IMR-90 (cell line): ENCODE data around the gene PARD3. TPM values are rescaled to one million over a fixed set of nuclear protein-coding genes. Genes with fewer than 3 reads are reported as not detected.

ENCODE experiments used
- ATAC-seq: fragments of 200-7000 bp; cut with Tn5 transposase; 2 replicates; pipeline ENCODE4 v1.9.1; 2020; ENCODE audit warnings: low read depth, mild to moderate bottlenecking, moderate library complexity
- BruUV-seq: library from RNA; stranded (reverse); fragments of 400-500 nt; replicated peaks from 2 replicates; lab custom pipeline; 2021; lab: Mats Ljungman, UMichigan
- CTCF ChIA-PET: fragments of 300-600 bp; formaldehyde crosslinking; extraction: SDS; loops from one replicate; lab custom pipeline; 2021; ENCODE audit warnings: antibody characterized with exemption; lab: Yijun Ruan, JAX
- POLR2A ChIA-PET: fragments of 300-600 bp; sonication (Branson Sonifier 250); formaldehyde crosslinking; loops from one replicate; lab custom pipeline; 2022; ENCODE audit warnings: antibody characterized with exemption; ENCODE audit not compliant: unreplicated experiment; lab: Charles Lee
- DNase-seq: peaks from one replicate; pipeline ENCODE4 v3.0.0; 2013
- H2AFZ ChIP-seq: replicated peaks from 2 replicates; pipeline ENCODE3; 2013; ENCODE audit warnings: low read length, mild to moderate bottlenecking; ENCODE audit not compliant: poor library complexity
- H2AK5ac ChIP-seq: 2 replicates; pipeline ENCODE4 v1.6.1; 2013; ENCODE audit warnings: low read depth, low read length, inconsistent platforms
- H2AK9ac ChIP-seq: replicated peaks from 2 replicates; pipeline ENCODE3; 2013; ENCODE audit warnings: mild to moderate bottlenecking, low read depth, low read length, moderate library complexity; ENCODE audit not compliant: poor library complexity
- H2BK120ac ChIP-seq: 2 replicates; pipeline ENCODE4 v1.6.1; 2013; ENCODE audit warnings: low read depth, low read length, inconsistent platforms
- H2BK15ac ChIP-seq: 3 replicates; pipeline ENCODE4 v1.6.1; 2013; ENCODE audit warnings: low read depth, low read length, inconsistent platforms
- H2BK20ac ChIP-seq: 2 replicates; pipeline ENCODE4 v1.6.1; 2013; ENCODE audit warnings: low read depth, mild to moderate bottlenecking, inconsistent platforms, low read length, moderate library complexity
- H2BK5ac ChIP-seq: 2 replicates; pipeline ENCODE4 v1.6.1; 2013; ENCODE audit warnings: mild to moderate bottlenecking, low read depth, low read length, inconsistent platforms; ENCODE audit not compliant: poor library complexity, severe bottlenecking
- H3K14ac ChIP-seq: replicated peaks from 2 replicates; pipeline ENCODE4 v1.6.1; 2013; ENCODE audit warnings: low read depth, low read length, inconsistent platforms
- H3K18ac ChIP-seq: 2 replicates; pipeline ENCODE4 v1.6.1; 2013; ENCODE audit warnings: low read depth, low read length, control low read depth
- H3K23ac ChIP-seq: 2 replicates; pipeline ENCODE4 v1.6.1; 2013; ENCODE audit warnings: low read depth, low read length, inconsistent platforms
- H3K27ac ChIP-seq: 2 replicates; pipeline ENCODE4 v1.5.1; 2013; ENCODE audit warnings: mild to moderate bottlenecking, control low read depth, low read length; ENCODE audit not compliant: insufficient read depth
- H3K27me3 ChIP-seq: 2 replicates; pipeline ENCODE4 v1.6.1; 2013; ENCODE audit warnings: low read length; ENCODE audit not compliant: control insufficient read depth, insufficient read depth
- H3K36me3 ChIP-seq: 2 replicates; pipeline ENCODE4 v1.6.1; 2013; ENCODE audit warnings: low read length, mixed read lengths; ENCODE audit not compliant: control insufficient read depth, insufficient read depth
- H3K4ac ChIP-seq: 2 replicates; pipeline ENCODE4 v1.6.1; 2013; ENCODE audit warnings: low read depth, low read length, inconsistent platforms
- H3K4me1 ChIP-seq: 2 replicates; pipeline ENCODE4 v1.6.1; 2013; ENCODE audit warnings: low read length, mixed read lengths; ENCODE audit not compliant: control insufficient read depth, insufficient read depth
- H3K4me2 ChIP-seq: 2 replicates; pipeline ENCODE4 v1.6.1; 2013; ENCODE audit warnings: low read depth, mild to moderate bottlenecking, control low read depth, low read length, moderate library complexity
- H3K4me3 ChIP-seq: 2 replicates; pipeline ENCODE4 v1.5.1; 2013; ENCODE audit warnings: low read depth, mild to moderate bottlenecking, control low read depth, low read length, moderate library complexity; ENCODE audit not compliant: insufficient read depth
- H3K56ac ChIP-seq: 2 replicates; pipeline ENCODE4 v1.6.1; 2013; ENCODE audit warnings: low read length, inconsistent platforms; ENCODE audit not compliant: insufficient read depth; ENCODE audit errors: extremely low read depth
- H3K79me1 ChIP-seq, 2 experiments: 2 replicates each; pipeline ENCODE4 v1.6.1; 2013; ENCODE audit warnings: low read length in 2 of 2, inconsistent platforms in 1 of 2, low read depth in 1 of 2
- H3K9ac ChIP-seq: 2 replicates; pipeline ENCODE4 v1.6.1; 2013; ENCODE audit warnings: low read depth, low read length, control low read depth
- H3K9me1 ChIP-seq: 2 replicates; pipeline ENCODE4 v1.6.1; 2013; ENCODE audit warnings: low read length, inconsistent platforms; ENCODE audit not compliant: insufficient read depth
- H3K9me3 ChIP-seq: 2 replicates; pipeline ENCODE4 v1.6.1; 2013; ENCODE audit warnings: low read length; ENCODE audit not compliant: control insufficient read depth, insufficient read depth
- H4K20me1 ChIP-seq: 2 replicates; pipeline ENCODE4 v1.6.1; 2013; ENCODE audit warnings: low read length, inconsistent platforms; ENCODE audit not compliant: insufficient read depth
- H4K5ac ChIP-seq: 2 replicates; pipeline ENCODE4 v1.6.1; 2013; ENCODE audit warnings: mild to moderate bottlenecking, low read depth, low read length, control low read depth
- H4K8ac ChIP-seq, 2 experiments: 2 replicates each; pipeline ENCODE4 v1.6.1; 2013; ENCODE audit warnings: low read depth in 2 of 2, low read length in 2 of 2, control low read depth in 1 of 2, inconsistent platforms in 1 of 2
- H4K91ac ChIP-seq: 2 replicates; pipeline ENCODE4 v1.6.1; 2013; ENCODE audit warnings: low read depth, low read length, inconsistent platforms; ENCODE audit not compliant: insufficient read depth
- BHLHE40 ChIP-seq: fragments of 150-350 bp; IDR thresholded peaks from 2 replicates; pipeline ENCODE4 v1.6.1; 2016; ENCODE audit warnings: mild to moderate bottlenecking, low read depth, low read length
- CEBPB ChIP-seq: IDR thresholded peaks from 2 replicates; pipeline ENCODE4 v1.6.1; 2012; ENCODE audit warnings: low read depth, low read length, improper control_type of control experiment
- MAFK ChIP-seq: IDR thresholded peaks from 2 replicates; pipeline ENCODE4 v1.6.1; 2012; ENCODE audit warnings: low read depth, low read length, improper control_type of control experiment
- MAZ ChIP-seq: IDR thresholded peaks from 2 replicates; pipeline ENCODE4 v1.6.1; 2012; ENCODE audit warnings: low read depth, mild to moderate bottlenecking, low read length, improper control_type of control experiment, moderate library complexity, borderline replicate concordance
- RCOR1 ChIP-seq: IDR thresholded peaks from 2 replicates; pipeline ENCODE4 v1.6.1; 2012; ENCODE audit warnings: mild to moderate bottlenecking, low read length, improper control_type of control experiment; ENCODE audit not compliant: insufficient replicate concordance
- SMC3 ChIP-seq: fragments of 150-350 bp; IDR thresholded peaks from 2 replicates; pipeline ENCODE4 v1.6.1; 2016; ENCODE audit warnings: low read depth, mild to moderate bottlenecking, antibody characterized with exemption, low read length, moderate library complexity
- WGBS, 2 experiments: methylation state at CpG; one replicate each; pipeline versions ENCODE4 v1.1.5 to v1.1.7; 2013; ENCODE audit warnings: missing lambda C conversion rate in 2 of 2; ENCODE audit not compliant: insufficient read length in 1 of 2; ENCODE audit errors: extremely low coverage in 2 of 2; 5-methylcytosine and 5-hydroxymethylcytosine counted together
- dilution Hi-C: fragments of 300-500 bp; cut with HindIII; formaldehyde crosslinking; loops from one replicate; pipeline ENCODE4 v1.14.3; 2018; ENCODE audit warnings: low sequenced_read_pairs; ENCODE audit not compliant: unreplicated experiment
- in situ Hi-C: fragments of 300-500 bp; cut with MboI; formaldehyde crosslinking; loops from 3 replicates; pipeline ENCODE4 v1.14.3; 2019; ENCODE audit warnings: low sequenced_read_pairs, inconsistent platforms, mixed read lengths
- intact Hi-C: fragments of 100-400 bp; cut with micrococcal nuclease; formaldehyde crosslinking; loops from 2 replicates; pipeline ENCODE4 v1.10.0; 2022
- polyA plus RNA-seq, 3 experiments: library from polyadenylated mRNA; depleted of rRNA; stranded (reverse); fragments of >200 nt; gene quantifications; 2 replicates each; pipeline ENCODE4 v1.2.3, GENCODE V29; 2012; ENCODE audit warnings: low replicate concordance in 1 of 3
- total RNA-seq: library from RNA; depleted of rRNA; stranded (reverse); fragments of >200 nt; gene quantifications from 2 replicates; pipeline ENCODE4 v1.2.3, GENCODE V29; 2012
- TF ChIP-seq, protein P1 (sequence below): conservative IDR thresholded peaks from 2 replicates; pipeline ENCODE4 v1.5.1; 2012; ENCODE audit warnings: mild to moderate bottlenecking, low read depth, low read length, improper control_type of control experiment
- TF ChIP-seq, protein P2 (sequence below): fragments of 150-350 bp; IDR thresholded peaks from 2 replicates; pipeline ENCODE4 v1.6.1; 2016; ENCODE audit warnings: low read depth, mild to moderate bottlenecking, low read length, moderate library complexity, borderline replicate concordance

The PARD3 gene
- total and polyA plus RNA-seq, 2 of the 4 experiments (the other 2 are of a cell fraction) = 14.6 to 37.5 TPM

DNA sequence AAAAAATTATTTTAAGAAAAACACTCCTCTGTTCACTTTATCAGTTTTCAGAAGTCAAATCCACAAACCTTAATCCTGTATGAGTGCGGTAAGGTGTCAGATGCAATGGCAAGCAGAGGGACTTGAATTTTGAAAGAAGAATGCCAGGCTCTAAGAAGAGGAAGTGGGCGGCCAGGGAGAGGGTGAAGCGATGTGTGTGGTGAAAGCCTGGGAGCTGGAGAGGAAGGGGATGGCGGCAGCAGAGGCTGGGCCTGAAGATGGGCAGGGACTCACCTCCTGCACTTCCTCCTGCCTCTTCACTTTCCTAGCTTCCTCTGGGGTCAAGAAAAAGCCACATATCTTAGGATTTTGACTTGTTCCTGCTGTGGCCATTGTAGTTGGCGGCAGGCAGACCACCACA lies 609.6 kb downstream of the PARD3 start:
- ChIA-PET POLR2A (no interaction called here), CTCF (no interaction called here)
- H3K4ac ChIP-seq = no peak overlapping the region
- H3K9me1 ChIP-seq = peaks cover 3% of the 10 kb centered on the region; the same call in 1 of the 2 replicates
- H2BK20ac ChIP-seq = no peak overlapping the region
- H2AK9ac ChIP-seq = no peak overlapping the region
- no peak overlapping the region for H3K27ac ChIP-seq
- H2AFZ ChIP-seq = no peak overlapping the region
- H3K18ac ChIP-seq = no peak overlapping the region
- H3K79me1 ChIP-seq = no peaks in the 10 kb centered on the region
- no peak overlapping the region for H3K56ac ChIP-seq
- no peaks in the 10 kb centered on the region for H4K20me1 ChIP-seq
- no peak overlapping the region for H3K4me2 ChIP-seq
- H4K5ac ChIP-seq = no peak overlapping the region
- no peak for DNase-seq
- H3K36me3 ChIP-seq = no peaks in the 10 kb centered on the region; the same call in 1 of the 2 replicates
- H4K8ac ChIP-seq = no peak overlapping the region
- H2AK5ac ChIP-seq = no peak overlapping the region
- no peak overlapping the region for H3K14ac ChIP-seq
- H3K23ac ChIP-seq = no peak overlapping the region
- H2BK15ac ChIP-seq = no peak overlapping the region
- H3K4me1 ChIP-seq = peaks cover 3% of the 10 kb centered on the region; the same call in 1 of the 2 replicates
- 100% methylated on average over 1 of the region's 5 CpGs; no CpG with 5 or more reads in 1 of the 2 experiments for WGBS, 2 experiments
- intact Hi-C loops = no loop called here
- H2BK120ac ChIP-seq = no peak overlapping the region
- TF ChIP-seq SMC3 = no peak
- TF ChIP-seq, protein P1, sequence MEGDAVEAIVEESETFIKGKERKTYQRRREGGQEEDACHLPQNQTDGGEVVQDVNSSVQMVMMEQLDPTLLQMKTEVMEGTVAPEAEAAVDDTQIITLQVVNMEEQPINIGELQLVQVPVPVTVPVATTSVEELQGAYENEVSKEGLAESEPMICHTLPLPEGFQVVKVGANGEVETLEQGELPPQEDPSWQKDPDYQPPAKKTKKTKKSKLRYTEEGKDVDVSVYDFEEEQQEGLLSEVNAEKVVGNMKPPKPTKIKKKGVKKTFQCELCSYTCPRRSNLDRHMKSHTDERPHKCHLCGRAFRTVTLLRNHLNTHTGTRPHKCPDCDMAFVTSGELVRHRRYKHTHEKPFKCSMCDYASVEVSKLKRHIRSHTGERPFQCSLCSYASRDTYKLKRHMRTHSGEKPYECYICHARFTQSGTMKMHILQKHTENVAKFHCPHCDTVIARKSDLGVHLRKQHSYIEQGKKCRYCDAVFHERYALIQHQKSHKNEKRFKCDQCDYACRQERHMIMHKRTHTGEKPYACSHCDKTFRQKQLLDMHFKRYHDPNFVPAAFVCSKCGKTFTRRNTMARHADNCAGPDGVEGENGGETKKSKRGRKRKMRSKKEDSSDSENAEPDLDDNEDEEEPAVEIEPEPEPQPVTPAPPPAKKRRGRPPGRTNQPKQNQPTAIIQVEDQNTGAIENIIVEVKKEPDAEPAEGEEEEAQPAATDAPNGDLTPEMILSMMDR = no peak
- no peak for TF ChIP-seq MAFK
- TF ChIP-seq MAZ = no peak
- no peak for TF ChIP-seq BHLHE40
- no peak for TF ChIP-seq CEBPB
- TF ChIP-seq RCOR1 = no peak
- TF ChIP-seq, protein P2, sequence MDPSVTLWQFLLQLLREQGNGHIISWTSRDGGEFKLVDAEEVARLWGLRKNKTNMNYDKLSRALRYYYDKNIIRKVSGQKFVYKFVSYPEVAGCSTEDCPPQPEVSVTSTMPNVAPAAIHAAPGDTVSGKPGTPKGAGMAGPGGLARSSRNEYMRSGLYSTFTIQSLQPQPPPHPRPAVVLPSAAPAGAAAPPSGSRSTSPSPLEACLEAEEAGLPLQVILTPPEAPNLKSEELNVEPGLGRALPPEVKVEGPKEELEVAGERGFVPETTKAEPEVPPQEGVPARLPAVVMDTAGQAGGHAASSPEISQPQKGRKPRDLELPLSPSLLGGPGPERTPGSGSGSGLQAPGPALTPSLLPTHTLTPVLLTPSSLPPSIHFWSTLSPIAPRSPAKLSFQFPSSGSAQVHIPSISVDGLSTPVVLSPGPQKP = no peak
- no peaks in the 10 kb centered on the region for H3K9me3 ChIP-seq
- no peaks in the 10 kb centered on the region; the same call in 1 of the 2 replicates for H3K27me3 ChIP-seq
- dilution Hi-C loops = no loop called here
- no peak for ATAC-seq
- in situ Hi-C loops = no loop called here
- H4K91ac ChIP-seq = no peak overlapping the region
- no peak overlapping the region for H3K9ac ChIP-seq
- no TSS peak for BruUV-seq
- H2BK5ac ChIP-seq = no peak overlapping the region
- no peak overlapping the region for H3K4me3 ChIP-seq
